Right renal pelvis (tissue), 4 donors: ENCODE data around the gene TMEM205. TPM values are rescaled to one million over a fixed set of nuclear protein-coding genes. Genes with fewer than 3 reads are reported as not detected.
"Not testable (repeated sequence)": the region's sequence is repeated elsewhere in the genome, so short reads cannot be mapped to it uniquely, and the experiment has no call there.

ENCODE experiments used
- DNase-seq, 4 donors: peaks; one replicate each; pipeline ENCODE4 v3.0.0-alpha.2; 2013; ENCODE audit warnings: low read depth in 4 of 4, low spot score in 3 of 4, missing footprints in 1 of 4
- polyA plus RNA-seq, 4 donors: library from polyadenylated mRNA; unstranded; fragments of 120-200 nt; gene quantifications; one replicate each; pipeline ENCODE4 v1.2.1, GENCODE V29; 2013; ENCODE audit not compliant: insufficient read length in 4 of 4

The TMEM205 gene
- 100 to 1,000 TPM; 122 to 159 (median 132) TPM for polyA plus RNA-seq

- DNase-seq: peak; percentile 96 to 99 (median 99)
Observed at GRCh38 chr19:11346104-11346940, at the start of gene TMEM205, which contains the start of gene CCDC159. Gene TMEM205, minus strand, starts transcription at chr19:11346268. Its CDS starts 649 bp downstream, at chr19:11345619. Gene CCDC159, plus strand, starts transcription at chr19:11346519. Its CDS starts 88 bp downstream, at chr19:11346607.

GRCh38 chr19:11390933-11391680, 45.0 kb upstream of the TMEM205 start:
- DNase-seq: no peak

GRCh38 chr19:11390359-11390758, 44.3 kb upstream of the TMEM205 start:
- no peak for DNase-seq

- DNase-seq: no peak
Observed at GRCh38 chr19:11387162-11388034, 41.3 kb upstream of the TMEM205 start.

GRCh38 chr19:11384778-11385129, 38.7 kb upstream of the TMEM205 start:
- no peak for DNase-seq

- DNase-seq: no peak
Observed at GRCh38 chr19:11383706-11384048, 37.6 kb upstream of the TMEM205 start.

- DNase-seq: no peak
Observed at GRCh38 chr19:11382898-11383705, 37.0 kb upstream of the TMEM205 start.

- DNase-seq: peak; percentile 87 to 95 (median 94)
Observed at GRCh38 chr19:11380653-11381537, 34.8 kb upstream of the TMEM205 start.

GRCh38 chr19:11379857-11380350, 33.8 kb upstream of the TMEM205 start:
- DNase-seq: no peak

- not testable (repeated sequence) for DNase-seq
Observed at GRCh38 chr19:11379269-11379845, 33.3 kb upstream of the TMEM205 start.

GRCh38 chr19:11378319-11379189, 32.5 kb upstream of the TMEM205 start:
- no peak for DNase-seq

GRCh38 chr19:11377756-11378155, 31.7 kb upstream of the TMEM205 start:
- no peak for DNase-seq

- DNase-seq: no peak
Observed at GRCh38 chr19:11377237-11377636, 31.2 kb upstream of the TMEM205 start.

GRCh38 chr19:11375143-11375948, 29.3 kb upstream of the TMEM205 start:
- DNase-seq: no peak

GRCh38 chr19:11374433-11375142, 28.5 kb upstream of the TMEM205 start, which contains the start of gene SWSAP1:
Gene SWSAP1, plus strand, starts transcription at chr19:11374666. Its CDS starts 15 bp downstream, at chr19:11374681.
- peak; percentile 97 to 99 (median 98) for DNase-seq
